Measurements from ENCODE around the gene KLHL10. TPM values are rescaled to one million over a fixed set of nuclear protein-coding genes. Genes with fewer than 3 reads are reported as not detected.

KLHL10 gene
- total and polyA plus RNA-seq, 9 of the 15 experiments (the other 6 are each of a cell fraction or from before 2014, with no cell fraction given) = 0.06 to 0.56 (median 0.12) TPM; not detected in 5

DNA sequence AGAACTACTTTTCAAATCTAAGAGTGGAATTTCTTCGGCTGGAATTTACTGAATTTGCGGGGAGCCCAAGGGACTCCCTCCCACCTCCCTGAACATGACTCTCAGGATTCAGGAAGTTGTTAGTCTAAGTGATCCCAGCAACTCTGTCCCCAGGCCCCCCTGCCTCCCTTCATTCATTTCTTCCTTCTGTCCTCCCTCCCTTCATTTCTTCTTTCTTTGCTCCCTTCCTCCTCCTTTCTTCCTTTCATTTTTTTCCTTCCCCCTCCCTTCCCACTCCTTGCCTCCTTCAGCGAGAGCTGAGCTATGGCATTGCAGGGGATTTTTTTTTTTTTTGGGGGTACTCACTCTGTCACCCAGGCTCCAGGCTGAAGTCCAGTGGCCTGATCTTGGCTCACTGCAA is 40.2 kb upstream of the KLHL10 start:
- H4K20me1 ChIP-seq (replicated peaks; ENCODE audit: control insufficient read depth, insufficient read depth, low read length) = no peaks in the 10 kb centered on the region
- no peak for DNase-seq (ENCODE audit: extremely low read depth in 1 of 4, low spot score in 3 of 4)
- H3K4me2 ChIP-seq (ENCODE audit: insufficient read depth, low read length) = no peak overlapping the region
- ChIA-PET CTCF (ENCODE audit: low intra/inter-chr PET ratio) (no interaction called here), POLR2A (no interaction called here)
- no peak overlapping the region for H3K27ac ChIP-seq (ENCODE audit: extremely low read depth, low read depth, low read length)
- H3K4me3 ChIP-seq = no peak overlapping the region
- intact Hi-C loops (cut with micrococcal nuclease) = no loop called here
- no peak overlapping the region for H2AFZ ChIP-seq (ENCODE audit: low read depth, low read length)
- H3K9ac ChIP-seq (ENCODE audit: insufficient read depth in 1 of 2, low read depth in 2 of 2, low read length in 2 of 2) = no peak overlapping the region; a peak in 1 of 4 replicates
- H3K4me1 ChIP-seq (replicated peaks in 1 of 2; ENCODE audit: control insufficient read depth in 2 of 2, insufficient read depth in 2 of 2, low read length in 2 of 2) = peaks cover 45 to 54% of the 10 kb centered on the region in 2 experiments
- in situ Hi-C loops (cut with MboI) = no loop called here
- H3K9me1 ChIP-seq (ENCODE audit: control insufficient read depth, insufficient read depth, low read length) = no peaks in the 10 kb centered on the region
- H3K27me3 ChIP-seq (ENCODE audit: control insufficient read depth in 2 of 2, insufficient read depth in 2 of 2, low read length in 2 of 2) = no peaks in the 10 kb centered on the region
- FAIRE-seq = no peak
- H3K9me3 ChIP-seq (replicated peaks; ENCODE audit: control insufficient read depth, insufficient read depth, low read depth, low read length) = no peaks in the 10 kb centered on the region
- H3K36me3 ChIP-seq (ENCODE audit: control insufficient read depth, insufficient read depth, low read length) = no peaks in the 10 kb centered on the region
- 80% methylated on average over 3 of the region's 3 CpGs for WGBS (ENCODE audit: insufficient coverage, low coverage, missing lambda C conversion rate)
- no TSS peak for BruUV-seq (replicated peaks)
- no peak for TF ChIP-seq GTF2A2 (tag; IDR thresholded peaks at IDR 0.05)
- TF ChIP-seq ZNF24 (IDR thresholded peaks at IDR 0.05) = peak; percentile 86
- TF ChIP-seq, protein P1, sequence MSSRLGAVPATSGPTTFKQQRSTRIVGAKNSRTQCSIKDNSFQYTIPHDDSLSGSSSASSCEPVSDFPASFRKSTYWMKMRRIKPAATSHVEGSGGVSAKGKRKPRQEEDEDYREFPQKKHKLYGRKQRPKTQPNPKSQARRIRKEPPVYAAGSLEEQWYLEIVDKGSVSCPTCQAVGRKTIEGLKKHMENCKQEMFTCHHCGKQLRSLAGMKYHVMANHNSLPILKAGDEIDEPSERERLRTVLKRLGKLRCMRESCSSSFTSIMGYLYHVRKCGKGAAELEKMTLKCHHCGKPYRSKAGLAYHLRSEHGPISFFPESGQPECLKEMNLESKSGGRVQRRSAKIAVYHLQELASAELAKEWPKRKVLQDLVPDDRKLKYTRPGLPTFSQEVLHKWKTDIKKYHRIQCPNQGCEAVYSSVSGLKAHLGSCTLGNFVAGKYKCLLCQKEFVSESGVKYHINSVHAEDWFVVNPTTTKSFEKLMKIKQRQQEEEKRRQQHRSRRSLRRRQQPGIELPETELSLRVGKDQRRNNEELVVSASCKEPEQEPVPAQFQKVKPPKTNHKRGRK (tag; IDR thresholded peaks at IDR 0.05) = peak; percentile 26; the same call in 1 of the 2 replicates
- H3K79me2 ChIP-seq (ENCODE audit: control insufficient read depth, insufficient read depth, low read length) = no peaks in the 10 kb centered on the region
- ATAC-seq = no peak

DNA sequence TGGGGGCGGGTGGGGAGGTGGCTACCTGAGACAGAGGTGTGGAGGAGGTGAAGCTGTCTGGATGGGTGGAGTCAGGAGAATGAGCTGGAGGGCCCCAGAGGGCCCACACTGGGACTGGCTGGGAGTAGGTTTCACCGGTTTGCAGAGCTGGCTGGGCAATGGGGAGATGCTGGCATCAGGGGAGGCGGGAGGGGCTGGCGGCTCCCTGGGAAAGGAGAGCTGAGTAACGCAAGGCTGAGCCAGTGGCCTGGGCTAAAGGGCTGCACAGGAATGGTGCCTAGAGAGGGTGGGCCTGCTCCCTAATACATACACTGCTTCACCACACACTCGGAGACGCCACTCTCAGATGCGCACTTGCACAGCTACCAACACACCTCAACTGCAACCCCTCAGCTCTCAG is 38.3 kb upstream of the KLHL10 start:
- H3K36me3 ChIP-seq (ENCODE audit: control insufficient read depth, insufficient read depth, low read length) = no peaks in the 10 kb centered on the region
- H3K4me3 ChIP-seq = no peak overlapping the region
- H3K4me1 ChIP-seq (replicated peaks in 1 of 2; ENCODE audit: control insufficient read depth in 2 of 2, insufficient read depth in 2 of 2, low read length in 2 of 2) = peaks cover 28 to 49% of the 10 kb centered on the region in 2 experiments
- no peak overlapping the region for H3K27ac ChIP-seq (ENCODE audit: extremely low read depth, low read depth, low read length)
- no peaks in the 10 kb centered on the region for H3K27me3 ChIP-seq (ENCODE audit: control insufficient read depth in 2 of 2, insufficient read depth in 2 of 2, low read length in 2 of 2)
- intact Hi-C loops (cut with micrococcal nuclease) (no loop called here), in situ Hi-C loops (cut with MboI) (no loop called here)
- H3K9ac ChIP-seq (ENCODE audit: insufficient read depth in 1 of 2, low read depth in 2 of 2, low read length in 2 of 2) = peak overlapping the region in 1 of 2 experiments; percentile 36; a peak in 1 of 4 replicates
- no peaks in the 10 kb centered on the region for H3K79me2 ChIP-seq (ENCODE audit: control insufficient read depth, insufficient read depth, low read length)
- no peaks in the 10 kb centered on the region for H3K9me1 ChIP-seq (ENCODE audit: control insufficient read depth, insufficient read depth, low read length)
- POLR2A ChIA-PET = interaction anchor here (0.5 to 1.4 kb wide), 4 partner anchors 14 to 108 kb away, joined by 3 to 7 read pairs (median 3); no protein-coding TSS in a partner anchor
- H2AFZ ChIP-seq (ENCODE audit: low read depth, low read length) = no peak overlapping the region
- no peak overlapping the region for H3K4me2 ChIP-seq (ENCODE audit: insufficient read depth, low read length)
- no TSS peak for BruUV-seq (replicated peaks)
- no peaks in the 10 kb centered on the region for H3K9me3 ChIP-seq (replicated peaks; ENCODE audit: control insufficient read depth, insufficient read depth, low read depth, low read length)
- no peak for FAIRE-seq
- no peaks in the 10 kb centered on the region for H4K20me1 ChIP-seq (replicated peaks; ENCODE audit: control insufficient read depth, insufficient read depth, low read length)
- DNase-seq (ENCODE audit: extremely low read depth in 1 of 4, low spot score in 3 of 4) = no peak
- 76% methylated on average over 4 of the region's 8 CpGs for WGBS (ENCODE audit: insufficient coverage, low coverage, missing lambda C conversion rate)
- ATAC-seq = no peak
- CTCF ChIA-PET (ENCODE audit: low intra/inter-chr PET ratio) = no interaction called here
- TF ChIP-seq TFAM (CRISPR knock-in tag; conservative IDR thresholded peaks at IDR 0.05) = no peak
- TF ChIP-seq ZNF551 (CRISPR knock-in tag; IDR thresholded peaks at IDR 0.05) = no peak
- TF ChIP-seq HDAC8 (tag; IDR thresholded peaks at IDR 0.05) = no peak
- no peak for TF ChIP-seq ZNF282 (CRISPR knock-in tag; IDR thresholded peaks at IDR 0.05)
- no peak for TF ChIP-seq SREBF2 (CRISPR knock-in tag; IDR thresholded peaks at IDR 0.05)
- no peak for TF ChIP-seq ZNF274 (IDR thresholded peaks at IDR 0.05; ENCODE audit: borderline replicate concordance, low read depth, low read length)
- TF ChIP-seq HNRNPH1 (optimal IDR thresholded peaks at IDR 0.05; ENCODE audit: low read depth, low read length) = no peak
- TF ChIP-seq NR1H2 (CRISPR knock-in tag; IDR thresholded peaks at IDR 0.05) = no peak
- no peak for TF ChIP-seq SRSF3 (IDR thresholded peaks at IDR 0.05; ENCODE audit: insufficient read depth, low read length)
- TF ChIP-seq, protein P2, sequence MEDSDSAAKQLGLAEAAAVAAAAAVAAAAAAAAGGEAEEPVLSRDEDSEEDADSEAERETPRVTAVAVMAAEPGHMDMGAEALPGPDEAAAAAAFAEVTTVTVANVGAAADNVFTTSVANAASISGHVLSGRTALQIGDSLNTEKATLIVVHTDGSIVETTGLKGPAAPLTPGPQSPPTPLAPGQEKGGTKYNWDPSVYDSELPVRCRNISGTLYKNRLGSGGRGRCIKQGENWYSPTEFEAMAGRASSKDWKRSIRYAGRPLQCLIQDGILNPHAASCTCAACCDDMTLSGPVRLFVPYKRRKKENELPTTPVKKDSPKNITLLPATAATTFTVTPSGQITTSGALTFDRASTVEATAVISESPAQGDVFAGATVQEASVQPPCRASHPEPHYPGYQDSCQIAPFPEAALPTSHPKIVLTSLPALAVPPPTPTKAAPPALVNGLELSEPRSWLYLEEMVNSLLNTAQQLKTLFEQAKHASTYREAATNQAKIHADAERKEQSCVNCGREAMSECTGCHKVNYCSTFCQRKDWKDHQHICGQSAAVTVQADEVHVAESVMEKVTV (CRISPR knock-in tag; IDR thresholded peaks at IDR 0.05) = no peak
- TF ChIP-seq KLF16 (IDR thresholded peaks at IDR 0.05) = no peak
- TF ChIP-seq CBX2 (IDR thresholded peaks at IDR 0.05; ENCODE audit: insufficient read depth, low read length, poor library complexity, severe bottlenecking) = no peak
- TF ChIP-seq TRIM28 (IDR thresholded peaks at IDR 0.05) = no peak

Measured in K562 (cell line).